ENCODE data around the gene ZNF629.

The ZNF629 gene

DNA sequence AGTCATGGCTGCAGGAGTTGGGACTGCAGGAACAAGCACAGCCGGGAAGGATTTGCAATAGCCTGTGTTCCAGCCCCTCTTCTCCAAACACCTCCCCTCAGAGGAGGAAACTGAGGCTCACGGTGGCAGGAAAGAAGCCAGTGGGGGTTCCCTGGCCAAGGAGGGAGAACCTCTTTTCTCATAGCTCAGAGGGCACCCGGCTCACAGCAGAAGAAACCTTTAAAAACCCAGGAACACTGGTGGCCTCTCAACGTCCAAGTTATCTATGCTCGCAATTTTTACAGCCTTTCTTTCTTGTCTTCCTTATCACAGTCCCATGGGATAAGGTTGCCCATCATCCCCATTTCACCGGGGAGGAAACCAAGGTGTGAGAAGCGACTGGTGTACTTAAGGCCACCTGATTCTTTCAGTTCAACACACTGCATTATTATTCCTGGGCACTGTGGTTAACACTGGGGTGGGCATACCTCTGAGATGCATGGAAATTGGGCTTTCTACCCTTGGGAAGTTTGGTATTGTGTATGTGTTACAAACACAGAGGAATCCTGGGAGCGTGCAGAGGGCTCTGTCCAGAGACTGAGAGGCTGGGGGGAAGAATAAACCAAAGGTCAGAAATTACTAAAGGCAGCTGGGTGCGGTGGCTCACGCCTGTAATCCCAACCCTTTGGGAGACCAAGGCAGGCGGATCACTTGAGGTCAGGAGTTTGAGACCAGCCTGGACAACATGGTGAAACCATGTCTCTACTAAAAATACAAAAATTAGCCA lies 791 bp upstream of the ZNF629 start:
- DNase-seq (ENCODE audit: low read depth), result no peak
- H3K4me3 ChIP-seq (ENCODE audit: low read depth, low read length), result peak overlapping the region; percentile 94

DNA sequence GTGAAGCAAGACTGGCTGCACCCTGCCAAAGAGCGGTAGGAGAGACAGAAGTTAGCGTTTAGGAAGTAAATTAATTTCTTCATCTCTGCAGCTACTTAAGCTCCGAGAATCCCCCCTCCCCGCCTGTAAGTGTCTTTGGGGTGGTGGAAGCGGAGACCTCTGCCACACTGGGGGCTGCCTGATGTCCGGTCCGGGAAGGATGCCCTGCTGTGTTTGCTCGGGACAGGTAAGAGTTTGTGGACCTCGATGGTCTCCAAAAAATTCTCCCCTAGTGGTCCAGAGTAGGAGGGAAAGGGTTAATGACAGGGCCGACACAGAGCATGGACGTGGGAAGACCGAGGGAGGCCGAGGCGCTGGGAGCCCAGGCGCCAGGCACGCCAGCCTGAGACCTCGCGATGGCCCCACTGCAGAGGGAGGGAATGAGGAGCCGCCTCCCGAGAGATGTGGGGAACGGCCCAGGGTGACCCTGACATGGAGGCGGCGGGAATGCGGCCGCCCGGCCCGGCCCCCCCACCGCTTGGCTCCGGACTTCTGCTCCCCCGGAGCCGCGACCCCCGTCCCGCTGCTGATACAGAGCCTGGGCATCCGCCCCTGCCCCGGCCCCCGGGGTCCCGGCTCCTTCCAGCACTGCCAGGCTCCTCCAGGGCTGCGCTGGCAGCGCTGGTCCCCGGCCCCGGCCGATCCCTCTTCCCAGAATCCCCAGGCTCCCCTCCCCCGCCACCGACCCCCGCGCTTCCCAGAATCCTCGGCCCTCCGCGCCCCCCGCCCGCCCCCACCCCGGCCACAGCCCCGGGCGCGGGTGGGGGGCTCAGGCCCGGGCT lies 680 bp downstream of the ZNF629 start:
- peak overlapping the region; percentile 94 for H3K4me3 ChIP-seq (ENCODE audit: low read depth, low read length)
- DNase-seq (ENCODE audit: low read depth), result no peak

DNA sequence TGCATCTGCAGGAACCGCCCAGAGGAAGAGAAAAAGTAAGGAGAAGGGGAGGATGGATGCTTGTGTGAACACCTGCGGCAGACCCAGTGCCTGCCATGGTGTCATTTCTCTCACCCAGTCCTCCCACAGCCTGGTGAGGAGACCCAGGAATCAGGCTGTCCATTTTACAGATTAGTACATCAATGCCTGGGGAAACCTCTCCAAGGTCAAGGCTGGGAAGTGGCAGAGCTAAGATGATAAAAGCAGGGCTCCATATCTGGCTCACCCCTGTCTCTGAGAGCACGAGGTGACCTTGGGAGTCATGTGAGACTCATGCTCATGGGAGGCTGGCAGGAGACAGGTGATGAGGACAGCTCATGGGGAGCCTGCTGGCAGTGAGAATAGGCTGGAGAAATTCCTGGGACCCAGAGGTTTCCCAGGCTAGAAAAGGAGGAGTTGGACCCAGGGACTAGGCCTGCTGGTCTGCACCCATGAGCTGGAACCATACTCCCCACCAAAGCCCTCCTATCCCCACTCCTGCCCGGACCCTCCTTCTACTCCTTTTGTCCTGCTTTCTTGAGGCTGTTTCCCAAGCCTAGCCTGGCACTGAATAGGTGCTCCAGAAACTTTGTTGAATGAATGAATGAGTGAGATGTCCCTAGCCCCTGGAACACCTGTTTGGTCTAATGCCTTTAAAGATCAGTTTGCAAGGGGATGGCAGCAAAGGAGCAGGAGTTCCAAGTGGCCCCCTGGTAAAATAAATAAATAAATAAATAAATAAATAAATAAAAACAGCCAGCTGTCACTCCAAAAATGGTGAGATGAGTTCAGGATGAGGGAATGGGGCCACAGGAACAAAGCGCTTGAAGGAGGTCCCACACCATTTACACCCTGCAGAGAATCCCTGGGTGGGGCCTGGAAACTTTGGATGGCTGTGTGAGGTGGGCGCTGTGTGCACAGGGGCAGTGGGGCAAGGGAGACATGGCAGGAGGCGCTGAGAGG lies 1.6 kb downstream of the ZNF629 start:
- H3K4me3 ChIP-seq (ENCODE audit: low read depth, low read length), result peak overlapping the region; percentile 94
- DNase-seq (ENCODE audit: low read depth), result no peak

DNA sequence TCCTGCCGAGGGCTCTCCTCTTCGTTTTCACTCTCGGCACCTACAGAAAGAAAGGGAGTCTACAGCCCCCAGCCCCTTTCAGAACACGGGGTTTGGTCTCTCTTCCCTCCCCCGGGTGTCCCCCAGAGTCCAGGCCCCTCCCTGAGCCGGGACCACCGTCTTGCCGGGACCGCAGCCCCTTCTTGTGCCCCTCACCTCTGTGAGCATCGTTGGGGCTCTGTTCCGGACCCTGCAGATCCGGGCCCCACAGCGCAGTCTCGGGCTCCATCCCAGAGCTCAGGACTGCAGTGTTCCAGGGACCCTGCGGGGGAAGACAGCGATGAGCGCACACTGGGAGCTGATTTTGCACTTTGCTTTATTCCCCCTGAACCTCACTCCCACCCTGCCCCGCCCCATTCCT lies 2.8 kb downstream of the ZNF629 start:
- no peak overlapping the region for H3K4me3 ChIP-seq (ENCODE audit: low read depth, low read length)
- DNase-seq (ENCODE audit: low read depth), result no peak

DNA sequence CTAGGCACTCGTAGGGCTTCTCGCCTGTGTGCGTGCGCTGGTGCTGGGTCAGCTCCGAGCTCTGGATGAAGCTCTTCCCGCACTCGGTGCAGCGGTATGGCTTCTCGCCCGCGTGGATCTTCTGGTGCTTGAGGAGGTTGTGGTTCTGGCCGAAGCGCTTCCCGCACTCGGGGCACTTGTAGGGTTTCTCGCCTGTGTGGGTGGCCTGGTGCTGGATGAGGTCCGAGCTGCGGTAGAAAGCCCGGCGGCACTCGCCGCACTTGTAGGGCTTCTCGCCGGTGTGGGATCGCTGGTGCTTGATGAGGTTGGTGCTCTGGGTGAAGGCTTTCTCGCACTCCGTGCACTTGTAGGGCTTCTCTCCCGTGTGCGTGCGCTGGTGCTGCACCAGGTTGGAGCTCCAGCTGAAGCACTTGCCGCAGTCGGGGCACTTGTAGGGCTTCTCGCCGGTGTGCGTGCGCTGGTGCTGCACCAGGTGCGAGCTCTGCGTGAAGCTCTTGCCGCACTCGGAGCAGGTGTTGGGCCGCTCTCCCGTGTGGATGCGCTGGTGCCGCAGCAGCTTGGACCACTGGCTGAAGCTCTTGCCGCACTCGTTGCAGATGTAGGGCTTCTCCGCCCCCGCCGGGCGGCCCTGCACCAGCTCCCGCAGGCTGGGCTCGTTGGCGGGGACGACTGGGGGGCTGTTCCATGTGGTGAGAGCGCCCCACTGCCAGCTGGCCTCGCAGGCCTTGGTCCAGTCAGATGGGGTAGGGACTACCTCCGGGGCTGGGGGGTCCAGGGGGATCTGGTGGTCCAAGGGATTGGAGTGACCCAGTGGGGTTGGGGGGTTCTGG lies 3.5 kb downstream of the ZNF629 start:
- no peak overlapping the region for H3K4me3 ChIP-seq (ENCODE audit: low read depth, low read length)
- DNase-seq (ENCODE audit: low read depth), result no peak

DNA sequence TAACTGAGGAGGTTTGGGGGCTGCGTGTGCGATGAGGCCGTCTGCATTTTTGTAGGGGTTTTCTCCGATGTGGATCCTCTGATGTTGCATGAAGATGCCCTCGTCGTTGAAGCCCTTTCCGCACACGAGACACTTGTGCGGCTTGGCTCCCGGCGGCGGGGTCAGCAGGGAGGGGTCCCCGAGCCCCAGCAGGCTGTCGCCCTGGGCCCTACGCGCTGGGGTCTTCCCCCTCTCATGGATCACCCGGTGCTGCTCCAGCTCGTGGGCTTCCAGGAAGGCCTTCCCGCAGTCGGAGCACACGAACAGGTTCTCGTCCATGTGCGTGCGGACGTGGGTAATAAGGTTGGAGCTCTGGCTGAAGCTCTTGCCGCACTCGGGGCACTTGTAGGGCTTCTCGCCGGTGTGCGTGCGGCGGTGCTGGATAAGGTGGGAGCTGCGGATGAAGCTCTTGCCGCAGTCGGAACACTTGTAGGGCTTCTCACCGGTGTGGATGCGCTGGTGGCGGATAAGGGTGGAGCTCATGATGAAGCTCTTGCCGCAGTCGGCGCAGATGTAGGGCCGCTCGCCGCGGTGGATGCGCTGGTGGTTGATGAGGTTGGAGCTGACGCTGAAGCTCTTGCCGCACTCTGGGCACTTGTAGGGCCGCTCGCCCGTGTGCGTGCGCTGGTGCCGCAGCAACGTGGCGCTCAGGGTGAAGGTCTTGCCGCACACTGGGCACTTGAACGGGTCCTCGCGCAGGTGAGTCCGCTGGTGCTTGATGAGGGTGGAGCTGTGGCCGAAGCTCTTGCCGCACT lies 4.3 kb downstream of the ZNF629 start:
- no peak for DNase-seq (ENCODE audit: low read depth)

DNA sequence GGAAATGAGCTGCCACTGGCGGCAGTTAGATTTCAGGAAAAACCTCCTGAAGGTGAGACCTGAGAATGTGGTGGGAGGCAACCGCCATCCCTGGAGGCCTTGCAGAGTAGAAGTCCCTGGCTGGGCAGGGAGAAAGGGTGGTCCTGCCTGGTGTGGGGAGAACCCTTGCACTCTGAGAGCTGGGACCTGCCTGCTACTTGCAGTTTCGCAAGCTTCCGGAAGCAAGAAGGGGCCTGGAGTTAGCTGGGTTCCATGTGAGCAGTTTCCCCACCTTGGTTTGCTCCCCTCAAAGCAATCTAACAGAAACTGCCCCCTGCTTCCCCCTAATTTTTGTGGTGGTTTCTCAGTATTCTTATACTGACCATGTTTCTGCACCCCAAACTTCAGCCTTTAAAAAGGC lies 6.5 kb downstream of the ZNF629 start:
- no peak for DNase-seq (ENCODE audit: low read depth)
- H3K4me3 ChIP-seq (ENCODE audit: low read depth, low read length), result no peak overlapping the region

More for the DNA sequence above, 4.3 kb downstream of the ZNF629 start:
- no peak overlapping the region for H3K4me3 ChIP-seq (ENCODE audit: low read depth, low read length)

DNA sequence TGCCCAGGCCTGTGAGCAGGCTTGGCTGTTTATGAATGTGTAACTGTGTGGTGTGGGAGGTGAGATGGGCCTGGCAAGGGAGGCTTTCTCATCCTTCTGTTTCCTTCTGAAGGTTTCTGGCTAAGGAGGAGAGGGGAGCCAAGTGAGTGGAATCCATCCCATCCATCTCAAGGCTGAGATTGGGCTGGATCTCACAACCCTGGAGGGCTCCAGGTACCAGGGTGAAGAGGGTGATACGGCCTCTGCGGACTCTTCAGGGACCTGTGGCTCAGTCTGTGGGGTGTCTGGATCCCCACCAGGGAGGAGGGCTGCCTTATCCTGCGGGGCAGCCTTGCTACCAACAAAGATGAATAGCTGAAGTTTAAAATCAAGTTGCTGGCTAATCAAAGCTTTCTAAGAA lies 7.0 kb downstream of the ZNF629 start:
- H3K4me3 ChIP-seq (ENCODE audit: low read depth, low read length), result no peak overlapping the region
- DNase-seq (ENCODE audit: low read depth), result no peak

DNA sequence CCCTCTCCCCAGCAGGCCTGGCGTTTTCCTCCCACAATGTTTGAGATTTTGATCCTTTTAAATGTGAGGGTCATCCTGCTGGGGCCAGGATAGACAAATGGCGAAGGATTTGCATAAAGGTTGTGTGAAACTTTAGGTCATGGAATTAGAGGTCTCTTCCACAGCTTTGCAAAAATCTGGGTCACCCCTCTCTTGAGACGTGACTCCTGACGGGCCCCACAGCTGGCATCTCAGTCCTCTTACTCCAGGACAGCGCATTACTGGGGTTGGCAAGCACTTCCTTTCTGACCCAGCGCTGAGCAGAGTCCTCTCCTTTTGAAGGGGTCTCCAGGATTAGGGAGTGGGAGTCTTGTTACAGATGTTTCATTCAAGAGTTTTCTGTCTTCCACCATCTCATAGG lies 7.4 kb downstream of the ZNF629 start:
- no peak for DNase-seq (ENCODE audit: low read depth)
- H3K4me3 ChIP-seq (ENCODE audit: low read depth, low read length), result no peak overlapping the region

DNA sequence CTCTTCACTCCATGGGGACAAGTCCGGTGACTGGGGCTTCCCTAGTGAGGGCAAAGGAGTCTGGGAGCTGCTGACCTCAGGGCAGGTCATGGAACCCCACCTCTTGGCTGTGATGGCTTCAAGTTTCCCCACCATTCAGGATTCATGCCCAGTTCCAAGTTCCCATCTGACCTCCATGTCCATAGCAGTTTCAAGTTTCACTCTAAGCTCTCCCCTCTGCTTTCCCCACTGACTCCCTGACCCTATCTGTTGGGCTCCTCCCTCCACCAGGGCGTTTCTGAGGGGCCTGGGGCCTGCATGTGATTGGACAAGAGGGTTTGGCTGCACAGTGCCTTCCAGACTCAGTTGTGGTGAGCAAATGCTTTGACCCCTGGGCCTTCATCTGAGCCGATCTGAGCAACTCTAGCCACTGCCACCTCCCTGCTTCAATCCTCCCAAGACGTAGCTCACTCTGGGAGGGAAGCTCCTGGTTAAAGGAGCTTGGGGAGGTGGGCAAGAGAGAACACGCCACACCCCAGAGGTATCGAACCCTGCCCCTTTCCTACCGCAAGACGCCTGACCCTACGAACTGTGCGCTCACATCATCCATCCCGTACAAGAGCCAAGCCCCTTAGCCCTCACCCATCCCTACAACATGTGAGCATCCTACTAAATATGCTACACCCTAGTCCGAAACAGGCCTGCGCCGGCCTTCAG lies 8.3 kb downstream of the ZNF629 start:
- DNase-seq (ENCODE audit: low read depth), result no peak
- no peak overlapping the region for H3K4me3 ChIP-seq (ENCODE audit: low read depth, low read length)

DNA sequence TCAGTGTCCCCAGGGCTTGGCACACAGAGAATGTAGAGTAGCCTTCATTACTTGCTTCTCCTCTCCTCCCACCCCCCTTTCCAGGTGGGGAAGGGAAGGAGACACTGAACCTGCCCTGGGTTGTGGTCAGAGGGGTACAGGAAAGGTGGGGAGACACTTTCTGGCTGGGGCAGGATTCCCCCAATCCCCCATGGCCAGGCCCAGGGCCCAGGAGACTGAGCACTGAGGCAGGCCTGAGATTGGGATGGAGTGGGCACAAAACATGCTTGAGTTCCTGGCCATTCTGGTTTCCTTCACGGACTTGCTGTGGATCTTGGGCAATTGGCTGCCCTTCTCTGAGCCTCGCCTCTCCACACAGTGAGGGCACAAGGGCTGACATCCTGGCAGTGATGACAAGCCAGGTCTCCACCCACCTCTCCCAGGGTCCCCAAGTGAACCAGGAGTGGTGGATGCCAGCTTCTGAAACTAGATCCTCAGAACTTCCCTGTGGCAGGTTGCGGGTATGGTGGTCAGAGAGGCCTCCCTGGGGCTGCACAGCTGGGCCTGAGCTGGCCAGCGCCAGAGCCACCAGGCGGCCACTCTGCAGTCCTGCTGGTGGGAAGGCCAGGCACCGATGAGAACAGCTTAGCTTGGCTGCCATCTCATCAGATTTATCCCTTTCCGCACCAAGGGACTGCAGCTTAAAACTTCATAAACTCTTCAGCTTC lies 9.3 kb downstream of the ZNF629 start:
- no peak overlapping the region for H3K4me3 ChIP-seq (ENCODE audit: low read depth, low read length)
- no peak for DNase-seq (ENCODE audit: low read depth)

DNA sequence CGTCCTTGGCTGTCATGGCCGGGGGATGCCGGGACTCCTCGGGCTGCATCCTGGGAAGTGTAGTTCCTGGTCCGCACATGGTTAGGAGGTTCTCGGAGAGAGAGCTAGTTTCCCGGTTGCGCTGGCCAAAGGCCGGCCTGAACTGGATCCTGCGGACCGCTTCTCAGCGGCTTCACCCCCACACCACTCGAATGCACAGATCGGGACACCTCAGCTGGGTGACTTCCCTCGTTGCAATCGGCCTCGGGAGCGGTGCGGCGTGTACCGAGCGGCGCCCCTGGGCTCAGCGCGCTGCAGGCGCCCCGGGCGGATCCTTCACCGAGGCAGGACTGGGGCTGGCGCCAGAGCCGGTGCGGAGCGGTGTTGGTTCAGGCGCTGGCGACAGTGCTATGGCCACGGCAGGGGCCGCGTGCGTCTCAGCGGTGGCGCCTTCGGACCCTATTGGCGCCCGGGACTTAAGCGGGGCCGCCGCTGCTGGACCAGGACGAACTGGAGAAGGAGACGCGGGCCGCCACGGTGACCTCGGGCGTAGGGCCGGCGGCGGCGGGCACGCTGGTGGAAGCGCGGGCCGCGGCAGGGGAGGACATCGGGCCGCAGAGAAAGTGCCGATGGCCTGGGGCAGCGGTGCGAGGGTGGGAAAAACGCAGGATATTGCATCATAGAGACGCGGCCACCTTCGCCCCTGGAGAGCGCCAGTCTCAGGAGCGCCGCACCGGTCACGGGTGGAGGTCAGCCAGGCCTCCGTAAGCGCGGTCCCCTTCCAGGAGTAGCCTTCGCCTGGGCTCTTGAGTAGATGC lies 11.4 kb downstream of the ZNF629 start:
- DNase-seq (ENCODE audit: low read depth), result peak; percentile 41

DNA sequence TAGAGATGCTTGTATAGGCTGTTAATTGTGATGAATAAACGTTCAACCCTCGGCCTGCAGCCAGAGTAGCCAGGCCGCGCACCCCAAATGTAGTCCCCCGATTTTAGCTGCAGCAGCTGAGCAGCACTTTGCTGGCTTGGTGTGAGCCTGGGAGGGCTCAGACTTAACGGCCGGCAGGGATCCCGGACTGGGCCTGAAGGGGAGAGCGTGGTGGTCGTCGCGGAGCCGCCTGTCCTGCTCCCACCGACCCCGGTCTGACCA lies 11.9 kb downstream of the ZNF629 start:
- H3K4me3 ChIP-seq (ENCODE audit: low read depth, low read length), result peak overlapping the region; percentile 83
- DNase-seq (ENCODE audit: low read depth), result no peak

More for the DNA sequence above, 11.4 kb downstream of the ZNF629 start:
- H3K4me3 ChIP-seq (ENCODE audit: low read depth, low read length), result peak overlapping the region; percentile 83

DNA sequence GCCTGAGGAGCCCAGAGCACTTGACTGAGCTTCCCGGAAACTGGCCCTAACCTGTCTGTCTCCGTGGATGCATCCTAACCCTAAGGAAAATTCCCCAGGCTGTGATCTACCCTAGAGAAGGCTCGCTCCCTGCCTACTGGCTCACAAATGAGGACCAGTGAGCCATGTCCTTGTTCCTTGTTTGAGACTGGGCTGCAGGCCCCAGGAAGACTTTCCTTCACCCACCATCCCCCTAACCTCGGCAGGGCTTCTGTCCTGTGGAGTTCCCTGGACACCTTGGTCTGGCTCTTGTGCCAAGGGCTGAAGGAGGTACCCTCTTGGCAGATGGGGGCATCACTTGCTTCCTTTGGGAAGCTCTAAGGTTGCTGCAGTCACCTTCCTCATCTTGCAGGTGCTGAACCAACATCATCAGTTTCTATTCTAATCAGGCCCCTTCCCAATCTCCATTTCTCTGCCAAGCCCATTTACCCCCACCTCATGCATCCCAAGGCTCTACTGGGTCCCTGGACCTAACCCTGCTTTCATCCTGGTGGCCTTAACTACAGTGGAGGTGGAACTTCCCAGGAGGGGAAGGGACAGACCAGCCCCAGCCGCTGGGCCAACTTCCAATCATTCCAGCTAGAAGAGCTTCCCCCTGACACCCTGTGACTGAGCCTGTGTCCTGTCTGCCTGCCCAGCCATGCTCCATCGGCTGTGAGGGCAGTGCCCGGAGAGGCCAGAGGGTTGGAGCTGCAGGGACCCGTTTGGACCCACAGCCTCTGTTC lies 12.5 kb downstream of the ZNF629 start:
- H3K4me3 ChIP-seq (ENCODE audit: low read depth, low read length), result peak overlapping the region; percentile 83
- DNase-seq (ENCODE audit: low read depth), result no peak

DNA sequence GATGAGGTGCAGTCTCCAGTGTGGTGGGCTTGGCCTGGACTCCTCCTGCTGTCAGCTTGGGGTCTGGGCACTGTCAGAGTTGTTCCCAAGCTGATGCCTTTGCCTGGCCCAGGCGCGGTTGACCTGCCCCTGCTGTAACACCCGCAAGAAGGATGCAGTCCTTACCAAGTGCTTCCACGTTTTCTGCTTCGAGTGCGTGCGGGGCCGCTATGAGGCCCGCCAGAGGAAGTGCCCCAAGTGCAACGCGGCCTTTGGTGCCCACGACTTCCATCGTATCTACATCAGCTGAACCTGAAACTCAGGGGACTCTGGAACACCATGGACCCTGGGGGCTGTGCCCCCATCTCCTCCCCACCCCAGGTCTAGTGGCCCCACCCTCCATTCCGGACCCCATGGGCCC lies 13.2 kb downstream of the ZNF629 start:
- DNase-seq (ENCODE audit: low read depth), result no peak
- no peak overlapping the region for H3K4me3 ChIP-seq (ENCODE audit: low read depth, low read length)

DNA sequence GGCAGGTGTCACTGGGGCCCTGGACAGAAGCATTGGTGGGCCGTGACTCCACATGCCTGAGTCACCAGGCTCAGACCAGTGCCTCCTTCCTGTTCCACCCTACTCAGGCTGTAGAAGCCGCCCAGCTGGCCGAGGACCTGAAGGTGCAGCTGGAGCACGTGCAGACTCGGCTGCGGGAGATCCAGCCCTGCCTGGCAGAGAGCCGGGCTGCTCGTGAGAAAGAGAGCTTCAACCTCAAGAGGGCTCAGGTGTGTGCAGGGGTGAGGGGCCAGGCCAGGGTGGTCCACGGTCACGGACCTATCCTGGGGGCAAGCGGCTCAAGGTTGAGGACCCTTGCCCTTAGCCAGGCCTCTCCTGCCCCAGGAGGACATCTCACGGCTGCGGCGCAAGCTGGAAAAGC lies 15.3 kb downstream of the ZNF629 start:
- DNase-seq (ENCODE audit: low read depth), result no peak
- H3K4me3 ChIP-seq (ENCODE audit: low read depth, low read length), result no peak overlapping the region
